Gastrocnemius medialis (tissue), 4 donors: ENCODE measurements around the gene SCGB1C2.

Experiments used
- CTCF ChIP-seq, 5 experiments: fragments of 450-650 bp in 3 of 5; fragments of 200-600 bp in 2 of 5; sonication (generic) in 2 of 5; IDR thresholded peaks in 4 of 5; conservative IDR thresholded peaks in 1 of 5; 1 replicate in 4 of 5; 2 replicates in 1 of 5; pipeline ENCODE4 v1.5.1; 2016 to 2019; ENCODE audit warnings: antibody characterized with exemption in 5 of 5, mild to moderate bottlenecking in 3 of 5, moderate library complexity in 3 of 5
- POLR2A ChIP-seq, 2 donors: fragments of 450-650 bp; IDR thresholded peaks; one replicate each; pipeline ENCODE4 v1.6.1; 2017; ENCODE audit warnings: antibody characterized with exemption in 2 of 2, mild to moderate bottlenecking in 2 of 2, moderate library complexity in 2 of 2

DNA sequence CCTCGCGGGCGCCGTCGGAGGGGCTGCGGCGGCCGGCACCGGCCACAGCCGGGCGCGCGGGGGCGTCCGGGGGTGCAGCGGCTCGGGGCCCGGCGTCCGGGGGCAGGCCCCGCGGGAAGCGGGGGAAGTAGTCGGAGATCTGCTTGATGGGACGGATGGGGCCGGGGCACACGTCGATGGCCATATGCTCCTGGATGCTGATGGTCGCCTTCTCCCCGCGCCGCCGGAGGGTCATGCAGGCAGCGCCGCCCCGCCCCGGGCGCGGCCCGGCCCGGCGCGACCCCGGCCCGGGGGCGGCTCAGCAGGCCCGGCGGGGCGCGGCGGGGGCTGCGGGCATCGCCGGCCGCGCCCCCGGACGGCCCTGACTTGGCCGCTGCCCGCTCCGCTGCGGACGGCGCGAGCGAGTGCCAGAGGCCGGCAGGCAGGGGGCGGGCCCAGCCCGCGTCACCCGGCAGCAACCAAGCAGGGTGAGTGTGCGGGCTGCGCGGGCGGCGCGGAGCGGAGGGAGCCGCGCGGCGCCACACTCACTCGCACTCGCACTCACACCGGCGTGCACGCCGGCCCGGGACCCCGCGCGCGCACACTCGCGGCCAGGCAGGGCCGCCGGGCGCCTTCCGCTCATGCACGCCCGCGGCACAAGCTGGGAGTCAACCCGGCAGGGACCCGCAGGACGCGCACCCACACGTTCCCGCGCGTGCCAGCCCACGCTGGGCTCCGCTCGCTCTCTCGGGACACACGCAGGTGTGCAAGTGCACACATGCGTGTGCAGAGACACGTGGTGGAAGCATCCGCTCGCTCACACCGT, 44.1 kb downstream of the SCGB1C2 start, which contains the start of gene DOC2B:
- TF ChIP-seq CTCF (IDR thresholded peaks at IDR 0.05 in 4 of 5, conservative IDR thresholded peaks at IDR 0.05 in 1 of 5) (no peak), POLR2A (IDR thresholded peaks at IDR 0.05) (peak in 1 of 2 donors; percentile 38)
